Thyroid gland (tissue), 4 donors: Measurements from ENCODE around the gene TBC1D5. TPM values are rescaled to one million over a fixed set of nuclear protein-coding genes. Genes with fewer than 3 reads are reported as not detected.
"Not testable (repeated sequence)": the region's sequence is repeated elsewhere in the genome, so short reads cannot be mapped to it uniquely, and the experiment has no call there.

ENCODE experiments used
- DNase-seq, 2 donors: peaks; one replicate each; pipeline ENCODE4 v3.0.0-alpha.2; 2019
- H3K27ac ChIP-seq, 3 donors: fragments of 200-600 bp; sonication (generic); 1 replicate in 2 of 3; 2 replicates in 1 of 3; pipeline ENCODE4 v1.5.1; 2016 to 2019; ENCODE audit warnings: mild to moderate bottlenecking in 1 of 3, moderate library complexity in 1 of 3
- H3K27me3 ChIP-seq: fragments of 200-600 bp; sonication (generic); one replicate; pipeline ENCODE4 v1.5.1; 2019
- H3K36me3 ChIP-seq, 2 donors: fragments of 200-600 bp; sonication (generic); one replicate each; pipeline ENCODE4 v1.5.1; 2016 to 2019
- H3K4me1 ChIP-seq, 2 donors: fragments of 200-600 bp; sonication (generic); one replicate each; pipeline ENCODE4 v1.5.1; 2017 to 2019
- H3K4me3 ChIP-seq, 3 donors: fragments of 200-600 bp; sonication (generic); replicated peaks in 1 of 3; 1 replicate in 2 of 3; 2 replicates in 1 of 3; pipeline ENCODE4 v1.5.1; 2016; ENCODE audit warnings: mild to moderate bottlenecking in 1 of 3
- H3K9me3 ChIP-seq: fragments of 200-600 bp; sonication (generic); one replicate; pipeline ENCODE4 v1.5.1; 2017
- POLR2A ChIP-seq, 2 donors: fragments of 450-650 bp; IDR thresholded peaks; one replicate each; pipeline ENCODE4 v1.6.1; 2017; ENCODE audit warnings: antibody characterized with exemption in 2 of 2, mild to moderate bottlenecking in 2 of 2, moderate library complexity in 1 of 2
- WGBS, 2 donors: methylation state at CpG; one replicate each; pipeline ENCODE4 v1.1.5; 2017; 5-methylcytosine and 5-hydroxymethylcytosine counted together
- intact Hi-C: fragments of 100-400 bp; cut with DNase I; formaldehyde crosslinking; loops from one replicate; pipeline ENCODE4 v1.15.1; 2023
- total RNA-seq, 4 donors: library from RNA; depleted of rRNA; stranded (reverse); fragments of >200 nt; gene quantifications; one replicate each; pipeline ENCODE4 v1.2.3, GENCODE V29; 2016
- TF ChIP-seq, protein P1 (sequence below), 6 experiments: fragments of 200-600 bp in 3 of 6; fragments of 450-650 bp in 3 of 6; sonication (generic) in 3 of 6; IDR thresholded peaks; one replicate each; pipeline ENCODE4 v1.5.1; 2016 to 2019; ENCODE audit warnings: antibody characterized with exemption in 6 of 6, mild to moderate bottlenecking in 2 of 6, inconsistent platforms in 1 of 6, moderate library complexity in 1 of 6

Gene TBC1D5
- total RNA-seq, 4 donors from 2014 or later, result 115 to 141 (median 133) TPM

GRCh38 chr3:17775073-17775472, 32.6 kb upstream of the TBC1D5 start:
- no peaks in the 10 kb centered on the region for H3K9me3 ChIP-seq
- WGBS, 2 donors, result 69 to 76% methylated on average over 8 of the region's 8 CpGs
- no peaks in the 10 kb centered on the region for H3K27me3 ChIP-seq
- DNase-seq, result no peak
- H3K36me3 ChIP-seq, result no peaks in the 10 kb centered on the region
- intact Hi-C loops, result no loop called here
- TF ChIP-seq, protein P1, sequence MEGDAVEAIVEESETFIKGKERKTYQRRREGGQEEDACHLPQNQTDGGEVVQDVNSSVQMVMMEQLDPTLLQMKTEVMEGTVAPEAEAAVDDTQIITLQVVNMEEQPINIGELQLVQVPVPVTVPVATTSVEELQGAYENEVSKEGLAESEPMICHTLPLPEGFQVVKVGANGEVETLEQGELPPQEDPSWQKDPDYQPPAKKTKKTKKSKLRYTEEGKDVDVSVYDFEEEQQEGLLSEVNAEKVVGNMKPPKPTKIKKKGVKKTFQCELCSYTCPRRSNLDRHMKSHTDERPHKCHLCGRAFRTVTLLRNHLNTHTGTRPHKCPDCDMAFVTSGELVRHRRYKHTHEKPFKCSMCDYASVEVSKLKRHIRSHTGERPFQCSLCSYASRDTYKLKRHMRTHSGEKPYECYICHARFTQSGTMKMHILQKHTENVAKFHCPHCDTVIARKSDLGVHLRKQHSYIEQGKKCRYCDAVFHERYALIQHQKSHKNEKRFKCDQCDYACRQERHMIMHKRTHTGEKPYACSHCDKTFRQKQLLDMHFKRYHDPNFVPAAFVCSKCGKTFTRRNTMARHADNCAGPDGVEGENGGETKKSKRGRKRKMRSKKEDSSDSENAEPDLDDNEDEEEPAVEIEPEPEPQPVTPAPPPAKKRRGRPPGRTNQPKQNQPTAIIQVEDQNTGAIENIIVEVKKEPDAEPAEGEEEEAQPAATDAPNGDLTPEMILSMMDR (IDR thresholded peaks at IDR 0.05), result no peak
- no peak for TF ChIP-seq POLR2A (IDR thresholded peaks at IDR 0.05)
- H3K27ac ChIP-seq, result no peak overlapping the region
- H3K4me3 ChIP-seq, result no peak overlapping the region
- no peaks in the 10 kb centered on the region for H3K4me1 ChIP-seq

DNA sequence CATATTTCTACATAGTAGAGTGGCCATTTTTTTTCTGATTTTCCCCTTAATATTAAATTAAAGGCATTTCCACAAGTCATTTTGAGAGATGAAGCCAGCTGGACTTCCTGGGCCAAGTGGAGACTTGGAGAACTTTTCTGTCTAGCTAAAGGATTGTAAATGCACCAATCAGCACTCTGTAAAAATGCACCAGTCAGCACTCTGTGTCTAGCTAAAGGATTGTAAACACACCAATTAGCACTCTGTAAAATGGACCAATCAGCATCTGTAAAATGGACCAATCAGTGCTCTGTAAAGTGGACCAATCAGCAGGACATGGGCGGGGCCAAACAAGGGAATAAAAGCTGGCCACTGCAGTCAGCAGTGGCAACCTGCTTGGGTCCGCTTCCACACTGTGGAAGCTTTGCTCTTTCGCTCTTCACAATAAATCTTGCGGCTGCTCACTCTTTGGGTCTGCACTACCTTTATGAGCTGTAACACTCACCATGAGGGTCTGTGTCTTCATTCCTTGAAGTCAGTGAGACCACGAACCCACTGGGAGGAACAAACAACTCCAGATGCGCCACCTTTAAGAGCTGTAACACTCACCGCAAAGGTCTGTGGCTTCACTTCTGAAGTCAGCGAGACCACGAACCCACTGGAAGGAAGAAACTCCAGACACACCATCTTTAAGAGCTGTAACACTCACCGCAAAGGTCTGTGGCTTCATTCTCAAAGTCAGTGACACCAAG, 31.9 kb upstream of the TBC1D5 start:
- H3K4me3 ChIP-seq, H3K9me3 ChIP-seq, H3K27me3 ChIP-seq, H3K4me1 ChIP-seq, DNase-seq, intact Hi-C loops, H3K27ac ChIP-seq, H3K36me3 ChIP-seq: not testable (repeated sequence)
- WGBS, 2 donors, result 84 to 89% methylated on average over 10 of the region's 10 CpGs

DNA sequence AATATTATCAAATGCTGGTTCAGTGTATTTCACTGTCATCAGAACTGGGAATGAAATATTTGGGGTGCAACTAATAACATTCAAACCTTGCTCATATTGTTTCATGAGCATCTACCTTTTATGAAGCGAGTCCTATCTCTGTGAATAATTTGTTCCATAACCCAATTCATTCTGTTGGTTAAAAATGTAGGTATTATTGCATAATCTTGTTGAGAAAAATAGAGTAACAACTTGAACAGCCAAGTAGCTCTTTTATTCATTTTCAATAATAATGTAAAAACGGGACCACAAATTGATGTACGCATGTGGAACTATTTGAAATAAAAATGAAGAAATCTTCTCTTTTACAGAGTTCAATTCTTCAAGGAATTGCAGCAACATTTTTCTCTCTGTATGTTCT, 30.1 kb upstream of the TBC1D5 start:
- intact Hi-C loops, result no loop called here
- WGBS, 2 donors, result 91% methylated on average over 3 of the region's 3 CpGs
- H3K4me3 ChIP-seq, result no peak overlapping the region

GRCh38 chr3:17771177-17772017, 29.0 kb upstream of the TBC1D5 start:
- WGBS, 2 donors, result 75 to 89% methylated on average over 2 of the region's 2 CpGs
- Histone ChIP-seq H3K36me3 (no peaks in the 10 kb centered on the region), H3K9me3 (no peaks in the 10 kb centered on the region), H3K27me3 (no peaks in the 10 kb centered on the region), H3K4me1 (no peaks in the 10 kb centered on the region), H3K27ac (no peak overlapping the region), H3K4me3 (no peak overlapping the region)
- no peak for TF ChIP-seq POLR2A (IDR thresholded peaks at IDR 0.05)
- TF ChIP-seq, protein P1 (IDR thresholded peaks at IDR 0.05), result no peak
- DNase-seq, result no peak
- intact Hi-C loops, result no loop called here

More for the DNA sequence above, 30.1 kb upstream of the TBC1D5 start:
- DNase-seq, result no peak
- H3K27ac ChIP-seq, result no peak overlapping the region
- no peaks in the 10 kb centered on the region for H3K27me3 ChIP-seq
- TF ChIP-seq POLR2A (IDR thresholded peaks at IDR 0.05), result no peak
- TF ChIP-seq, protein P1 (IDR thresholded peaks at IDR 0.05), result no peak
- H3K9me3 ChIP-seq, result no peaks in the 10 kb centered on the region
- H3K4me1 ChIP-seq, result no peaks in the 10 kb centered on the region
- no peaks in the 10 kb centered on the region for H3K36me3 ChIP-seq

GRCh38 chr3:17770682-17771081, 28.3 kb upstream of the TBC1D5 start:
- no peaks in the 10 kb centered on the region for H3K36me3 ChIP-seq
- no peak overlapping the region for H3K4me3 ChIP-seq
- intact Hi-C loops, result no loop called here
- DNase-seq, result no peak
- no peaks in the 10 kb centered on the region for H3K9me3 ChIP-seq
- no peaks in the 10 kb centered on the region for H3K4me1 ChIP-seq
- no peak overlapping the region for H3K27ac ChIP-seq
- H3K27me3 ChIP-seq, result no peaks in the 10 kb centered on the region
- no peak for TF ChIP-seq POLR2A (IDR thresholded peaks at IDR 0.05)
